Gastrocnemius medialis (tissue), 4 donors: Measurements from ENCODE around the gene ZNF688.

Experiments used
- POLR2A ChIP-seq, 2 donors: fragments of 450-650 bp; IDR thresholded peaks; one replicate each; pipeline ENCODE4 v1.6.1; 2017; ENCODE audit warnings: antibody characterized with exemption in 2 of 2, mild to moderate bottlenecking in 2 of 2, moderate library complexity in 2 of 2
- TF ChIP-seq, protein P1 (sequence below), 5 experiments: fragments of 450-650 bp in 3 of 5; fragments of 200-600 bp in 2 of 5; sonication (generic) in 2 of 5; IDR thresholded peaks in 4 of 5; conservative IDR thresholded peaks in 1 of 5; 1 replicate in 4 of 5; 2 replicates in 1 of 5; pipeline ENCODE4 v1.5.1; 2016 to 2019; ENCODE audit warnings: antibody characterized with exemption in 5 of 5, mild to moderate bottlenecking in 3 of 5, moderate library complexity in 3 of 5

DNA sequence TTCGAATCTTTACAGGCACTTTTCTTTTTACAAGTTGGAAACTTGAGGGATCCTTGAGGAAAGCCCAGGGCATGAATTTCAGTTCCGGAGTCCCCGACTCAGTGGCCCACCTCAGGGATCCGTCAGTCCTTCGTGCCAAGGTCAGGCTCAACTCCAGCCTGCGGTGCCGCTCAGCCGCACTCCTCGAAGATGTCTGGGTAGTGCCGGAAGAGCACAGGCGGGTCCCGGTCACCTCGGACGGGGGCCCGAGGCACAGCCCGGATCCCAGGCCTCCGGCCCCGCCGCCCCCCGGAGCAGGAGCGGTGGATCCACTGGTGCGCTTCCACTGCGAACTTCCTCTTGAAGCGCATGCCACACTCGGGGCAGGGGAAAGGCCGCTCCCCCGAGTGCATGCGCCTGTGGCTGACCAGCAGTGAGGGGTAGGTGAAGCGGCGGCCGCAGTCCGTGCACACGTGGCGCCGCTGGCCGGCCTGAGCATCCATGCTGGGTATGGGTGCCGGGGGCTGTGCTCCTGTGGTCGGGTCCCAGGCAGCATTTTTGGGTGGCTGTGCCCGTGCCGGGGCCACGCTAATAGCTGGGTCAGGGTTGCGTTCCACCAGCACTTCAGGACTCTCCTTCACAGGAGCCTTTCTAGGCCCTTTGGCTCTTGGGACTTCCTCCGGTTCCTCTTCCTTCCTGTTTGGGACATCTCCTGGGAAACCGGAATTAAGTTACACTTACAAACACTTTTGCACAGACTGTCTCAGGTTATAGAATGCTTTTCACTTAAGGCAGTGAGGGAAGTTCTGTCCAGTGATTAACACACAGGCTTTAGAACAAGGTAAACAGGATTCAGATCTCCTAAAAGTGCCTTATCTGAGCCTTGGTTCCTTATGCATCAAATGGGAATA is 1.5 kb downstream of the ZNF688 start:
- TF ChIP-seq, protein P1, sequence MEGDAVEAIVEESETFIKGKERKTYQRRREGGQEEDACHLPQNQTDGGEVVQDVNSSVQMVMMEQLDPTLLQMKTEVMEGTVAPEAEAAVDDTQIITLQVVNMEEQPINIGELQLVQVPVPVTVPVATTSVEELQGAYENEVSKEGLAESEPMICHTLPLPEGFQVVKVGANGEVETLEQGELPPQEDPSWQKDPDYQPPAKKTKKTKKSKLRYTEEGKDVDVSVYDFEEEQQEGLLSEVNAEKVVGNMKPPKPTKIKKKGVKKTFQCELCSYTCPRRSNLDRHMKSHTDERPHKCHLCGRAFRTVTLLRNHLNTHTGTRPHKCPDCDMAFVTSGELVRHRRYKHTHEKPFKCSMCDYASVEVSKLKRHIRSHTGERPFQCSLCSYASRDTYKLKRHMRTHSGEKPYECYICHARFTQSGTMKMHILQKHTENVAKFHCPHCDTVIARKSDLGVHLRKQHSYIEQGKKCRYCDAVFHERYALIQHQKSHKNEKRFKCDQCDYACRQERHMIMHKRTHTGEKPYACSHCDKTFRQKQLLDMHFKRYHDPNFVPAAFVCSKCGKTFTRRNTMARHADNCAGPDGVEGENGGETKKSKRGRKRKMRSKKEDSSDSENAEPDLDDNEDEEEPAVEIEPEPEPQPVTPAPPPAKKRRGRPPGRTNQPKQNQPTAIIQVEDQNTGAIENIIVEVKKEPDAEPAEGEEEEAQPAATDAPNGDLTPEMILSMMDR (IDR thresholded peaks at IDR 0.05 in 4 of 5, conservative IDR thresholded peaks at IDR 0.05 in 1 of 5) = no peak
- no peak for TF ChIP-seq POLR2A (IDR thresholded peaks at IDR 0.05)
